Muscle layer of colon (tissue), 2 donors: ENCODE data around the gene ZNF420.
"Not testable (repeated sequence)": the region's sequence is repeated elsewhere in the genome, so short reads cannot be mapped to it uniquely, and the experiment has no call there.

Experiments
- H3K27ac ChIP-seq: one replicate; pipeline ENCODE4 v1.7.0; 2013; ENCODE audit warnings: low read depth, mild to moderate bottlenecking, low read length, moderate library complexity
- H3K27me3 ChIP-seq, 2 donors: one replicate each; pipeline ENCODE4 v1.7.0; 2013; ENCODE audit warnings: low read length in 2 of 2, mild to moderate bottlenecking in 2 of 2; ENCODE audit not compliant: insufficient read depth in 2 of 2, control insufficient read depth in 1 of 2
- H3K36me3 ChIP-seq: one replicate; pipeline ENCODE4 v1.7.0; 2013; ENCODE audit warnings: mild to moderate bottlenecking, low read length; ENCODE audit not compliant: insufficient read depth
- H3K4me1 ChIP-seq: one replicate; pipeline ENCODE4 v1.7.0; 2013; ENCODE audit warnings: mild to moderate bottlenecking, low read length; ENCODE audit not compliant: insufficient read depth
- H3K4me3 ChIP-seq, 2 donors: one replicate each; pipeline ENCODE4 v1.7.0; 2013; ENCODE audit warnings: low read length in 2 of 2, low read depth in 1 of 2, mild to moderate bottlenecking in 1 of 2, moderate library complexity in 1 of 2
- H3K9ac ChIP-seq: one replicate; pipeline ENCODE4 v1.7.0; 2013; ENCODE audit warnings: low read length
- H3K9me3 ChIP-seq: one replicate; pipeline ENCODE4 v1.7.0; 2013; ENCODE audit warnings: mild to moderate bottlenecking, low read length
- donor health status: abdominal sarcoma.
- donor health status: Adenocarcinoma of cecum.

ZNF420 gene

DNA sequence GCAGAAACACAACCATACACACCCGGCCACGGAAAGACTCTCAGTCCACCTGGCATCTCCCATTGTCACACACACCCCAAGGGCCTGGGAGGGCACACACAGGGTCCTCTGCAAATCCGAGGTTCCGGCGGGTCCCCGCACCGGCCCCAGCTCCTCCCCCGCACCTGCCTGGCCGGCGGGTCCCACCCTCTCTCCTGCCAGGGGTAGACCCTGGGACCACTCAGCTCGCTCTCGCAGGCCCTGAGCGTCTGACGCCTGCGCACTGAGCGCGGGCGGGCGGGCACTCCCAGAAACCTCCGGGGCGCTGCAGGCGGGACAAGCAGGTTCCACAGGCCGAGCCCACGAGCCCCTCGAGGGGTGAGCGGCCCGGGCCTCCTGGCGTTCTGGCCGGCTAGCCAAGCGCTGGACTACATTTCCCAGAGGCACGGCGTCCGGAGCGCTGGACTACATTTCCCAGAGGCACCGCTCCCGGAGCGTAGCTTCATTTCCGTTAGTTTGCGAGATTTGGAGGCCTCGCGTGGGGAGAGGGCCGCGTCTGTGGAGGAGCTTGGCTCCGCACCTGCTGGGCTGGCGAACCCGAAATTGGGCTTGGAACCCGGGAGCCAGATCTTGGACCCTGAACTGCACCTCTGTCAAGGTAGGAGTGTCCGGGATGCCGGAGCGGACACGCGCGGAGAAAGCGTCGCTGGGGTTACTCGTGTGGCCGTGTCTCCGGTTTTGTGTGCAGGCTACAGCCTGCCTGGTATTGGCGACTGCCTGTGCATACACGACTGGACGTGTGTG is at the start of gene ZNF420:
TSS of gene ZNF420 (plus strand) at position 500 of the 783 bp plus-strand sequence. CDS start 10,686 bp downstream, outside the sequence.
- Histone ChIP-seq H3K4me3 (peak within 1 kb of the TSS; percentile 59 to 83), H3K36me3 (no peaks in the 10 kb centered on the region), H3K9ac (peak within 1 kb of the TSS; percentile 53), H3K9me3 (peaks cover 3% of the 10 kb centered on the region), H3K4me1 (peaks cover 13% of the 10 kb centered on the region), H3K27me3 (no peaks in the 10 kb centered on the region), H3K27ac (peak within 1 kb of the TSS; percentile 77)

DNA sequence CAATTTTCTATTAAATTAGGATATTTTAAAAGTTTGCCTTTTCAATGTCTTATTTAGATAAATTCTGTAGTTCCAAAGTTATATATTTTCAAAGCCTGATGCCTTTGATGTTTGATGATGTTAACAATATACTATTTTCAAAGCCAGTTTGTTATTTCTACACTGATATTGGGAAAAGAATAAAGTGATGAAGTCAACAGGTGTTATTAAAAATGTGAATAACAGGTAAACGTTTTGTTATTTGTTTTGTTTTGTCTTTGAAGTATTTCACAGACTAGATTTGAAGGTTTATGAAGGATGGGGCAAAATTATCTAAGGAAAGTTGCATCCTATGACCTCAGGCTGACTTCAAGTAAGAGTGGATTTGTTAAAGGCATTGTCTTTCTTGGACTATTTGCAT is 33.1 kb upstream of the ZNF420 start:
- H3K27ac ChIP-seq: no peak overlapping the region
- no peak overlapping the region for H3K9ac ChIP-seq
- no peaks in the 10 kb centered on the region for H3K27me3 ChIP-seq
- H3K4me3 ChIP-seq: no peak overlapping the region
- H3K36me3 ChIP-seq: no peaks in the 10 kb centered on the region
- H3K9me3 ChIP-seq: no peaks in the 10 kb centered on the region
- H3K4me1 ChIP-seq: no peaks in the 10 kb centered on the region

DNA sequence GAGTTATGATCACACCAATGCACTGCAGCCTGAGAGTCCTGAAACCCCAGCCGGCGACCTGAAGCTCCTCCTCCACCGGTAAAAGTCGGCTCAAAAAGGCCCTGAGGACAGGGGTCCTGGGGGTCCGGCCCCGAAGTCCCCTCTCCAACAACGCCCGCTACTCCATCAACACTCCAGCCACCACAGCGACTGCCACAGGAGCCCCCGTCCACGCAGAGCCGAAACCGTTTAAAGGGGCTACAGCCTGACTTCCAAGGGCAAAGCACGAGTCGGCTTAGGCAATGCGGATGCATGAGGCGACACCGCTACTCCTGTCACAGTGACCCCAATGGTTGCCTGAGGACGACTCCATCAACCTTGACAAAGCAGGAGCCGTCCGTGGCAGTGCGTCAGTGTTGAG is 22.9 kb upstream of the ZNF420 start:
- no peak overlapping the region for H3K4me3 ChIP-seq
- H3K9ac ChIP-seq: no peak overlapping the region
- no peak overlapping the region for H3K27ac ChIP-seq
- H3K9me3 ChIP-seq: no peaks in the 10 kb centered on the region
- H3K36me3 ChIP-seq: no peaks in the 10 kb centered on the region
- H3K4me1 ChIP-seq: no peaks in the 10 kb centered on the region
- H3K27me3 ChIP-seq: no peaks in the 10 kb centered on the region

DNA sequence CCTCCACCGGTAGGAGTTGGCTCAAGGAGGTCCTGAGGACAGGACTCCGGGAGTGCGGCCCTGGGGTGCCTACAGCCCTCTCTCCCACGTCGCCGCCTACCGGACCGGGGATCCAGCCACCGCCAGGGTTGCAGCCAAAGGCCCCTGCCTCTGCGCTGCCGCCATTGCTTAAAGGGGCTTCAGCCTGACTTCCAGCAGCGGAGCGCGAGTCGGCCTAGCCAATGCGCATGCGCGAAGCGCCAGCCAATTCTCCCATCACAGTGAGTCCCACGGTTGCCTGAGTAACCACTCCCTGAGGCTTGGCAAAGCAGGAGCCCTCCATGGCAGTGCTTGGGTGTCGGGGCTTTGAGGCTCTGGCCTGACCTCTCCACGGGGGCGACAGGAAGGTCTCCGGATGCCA is 21.5 kb upstream of the ZNF420 start:
- no peaks in the 10 kb centered on the region for H3K27me3 ChIP-seq
- H3K9ac ChIP-seq: no peak overlapping the region
- no peaks in the 10 kb centered on the region for H3K4me1 ChIP-seq
- H3K9me3 ChIP-seq: no peaks in the 10 kb centered on the region
- H3K36me3 ChIP-seq: no peaks in the 10 kb centered on the region
- H3K27ac ChIP-seq: no peak overlapping the region
- H3K4me3 ChIP-seq: no peak overlapping the region

DNA sequence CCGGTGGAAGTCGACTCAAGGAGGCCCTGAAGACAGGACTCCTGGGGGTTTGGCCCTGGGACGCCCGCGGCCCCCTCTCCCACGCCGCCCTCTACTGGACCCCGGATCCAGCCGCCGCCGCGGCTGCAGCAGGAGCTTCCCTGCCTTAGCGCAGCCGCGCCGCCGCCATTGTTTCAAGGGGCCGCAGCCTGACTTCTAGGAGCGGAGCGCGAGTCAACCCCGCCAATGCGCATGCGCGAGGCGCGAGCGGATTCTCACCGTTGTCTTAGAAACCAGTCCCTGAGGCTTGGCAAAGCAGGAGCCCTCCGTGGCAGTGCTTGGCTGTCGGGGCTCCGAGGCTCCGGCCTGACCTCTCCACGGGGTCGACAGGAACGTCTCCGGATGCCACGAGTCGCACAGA is 19.1 kb upstream of the ZNF420 start:
- no peaks in the 10 kb centered on the region for H3K36me3 ChIP-seq
- no peaks in the 10 kb centered on the region for H3K27me3 ChIP-seq
- H3K9me3 ChIP-seq: no peaks in the 10 kb centered on the region
- no peak overlapping the region for H3K4me3 ChIP-seq
- no peak overlapping the region for H3K27ac ChIP-seq
- no peaks in the 10 kb centered on the region for H3K4me1 ChIP-seq
- no peak overlapping the region for H3K9ac ChIP-seq

DNA sequence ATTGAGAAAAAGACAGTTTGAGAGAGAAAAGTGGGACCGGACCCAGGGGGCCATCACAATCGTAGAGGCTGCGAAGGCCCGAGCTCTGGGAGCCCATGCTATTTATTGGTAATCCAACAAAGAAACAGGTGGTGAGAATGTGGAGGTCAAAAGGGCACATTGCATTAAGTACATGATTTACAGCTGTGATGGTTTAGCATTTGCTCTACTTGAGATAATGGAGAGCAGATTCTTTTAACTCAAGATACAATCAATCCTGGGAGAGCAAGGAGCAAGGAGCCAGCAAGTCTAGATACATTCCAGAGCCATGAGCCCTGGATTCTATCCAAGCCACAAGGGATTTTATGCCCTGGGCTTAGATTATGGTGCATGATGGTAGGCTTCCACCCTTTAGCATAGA is 13.3 kb upstream of the ZNF420 start:
- H3K4me3 ChIP-seq, H3K9ac ChIP-seq, H3K36me3 ChIP-seq, H3K27me3 ChIP-seq, H3K27ac ChIP-seq, H3K4me1 ChIP-seq: not testable (repeated sequence)
- H3K9me3 ChIP-seq: peaks cover 12% of the 10 kb centered on the region

DNA sequence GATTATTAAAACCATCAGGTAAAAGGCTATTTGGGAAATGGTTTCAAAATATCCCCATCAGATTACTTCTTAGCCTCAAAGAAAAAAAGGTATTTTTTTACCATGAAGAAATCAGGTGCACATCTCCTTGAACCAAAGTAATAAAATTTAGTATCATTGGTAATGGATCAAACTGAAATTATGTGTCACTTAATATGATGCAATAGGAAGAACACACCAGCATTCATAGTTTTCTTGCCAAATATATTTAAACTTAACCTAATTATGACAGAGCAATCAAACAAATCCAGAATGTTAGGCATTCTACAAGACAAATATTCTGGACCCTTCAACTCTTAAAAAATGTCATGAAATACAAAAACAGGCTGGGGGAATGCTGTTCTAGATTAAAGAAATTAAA is 4.1 kb upstream of the ZNF420 start:
- H3K36me3 ChIP-seq: no peaks in the 10 kb centered on the region
- H3K9ac ChIP-seq: no peak overlapping the region
- no peaks in the 10 kb centered on the region for H3K27me3 ChIP-seq
- no peak overlapping the region for H3K4me3 ChIP-seq
- peaks cover 8% of the 10 kb centered on the region for H3K9me3 ChIP-seq
- peaks cover 8% of the 10 kb centered on the region for H3K4me1 ChIP-seq
- no peak overlapping the region for H3K27ac ChIP-seq

DNA sequence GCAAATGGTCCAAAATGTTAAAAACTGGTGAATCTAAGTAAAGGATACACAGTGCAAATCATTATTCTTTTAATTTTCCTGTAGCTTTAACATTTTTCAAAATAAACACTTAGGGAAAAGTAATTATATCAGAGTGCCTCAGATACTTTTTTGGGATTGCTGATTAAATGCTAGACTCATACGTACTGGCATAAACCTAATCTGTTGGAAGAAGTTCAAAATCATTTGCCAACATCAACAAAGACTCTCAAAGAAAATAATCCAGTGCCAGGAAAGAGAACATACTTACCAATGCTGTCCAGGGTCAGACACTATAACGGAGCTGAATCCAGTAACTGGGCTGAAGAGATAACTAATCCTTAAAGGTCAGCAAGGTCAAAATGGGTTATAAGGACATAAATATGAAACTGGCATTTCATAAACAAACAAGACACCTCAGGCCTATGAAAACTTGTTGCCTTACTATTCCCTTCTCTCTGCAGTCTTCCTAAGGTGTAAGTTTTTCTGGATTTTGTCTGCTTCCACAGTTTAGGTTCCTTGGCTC is 3.3 kb upstream of the ZNF420 start:
- Histone ChIP-seq H3K4me3 (no peak overlapping the region), H3K4me1 (peaks cover 13% of the 10 kb centered on the region), H3K27ac (no peak overlapping the region), H3K9ac (no peak overlapping the region), H3K9me3 (peaks cover 1% of the 10 kb centered on the region), H3K36me3 (no peaks in the 10 kb centered on the region), H3K27me3 (no peaks in the 10 kb centered on the region)

DNA sequence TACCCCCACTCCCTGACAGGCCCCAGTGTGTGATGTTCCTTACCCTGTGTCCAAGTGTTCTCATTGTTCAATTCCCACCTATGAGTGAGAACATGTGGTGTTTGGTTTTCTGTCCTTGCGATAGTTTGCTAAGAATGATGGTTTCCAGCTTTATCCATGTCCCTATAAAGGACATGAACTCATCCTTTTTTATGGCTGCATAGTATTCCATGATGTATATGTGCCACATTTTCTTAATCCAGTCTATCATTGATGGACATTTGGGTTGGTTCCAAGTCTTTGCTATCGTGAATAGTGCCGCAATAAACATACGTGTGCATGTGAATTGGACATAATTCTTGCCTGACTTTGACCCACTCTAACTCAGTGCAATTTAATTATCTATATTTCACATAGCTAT is 1.7 kb upstream of the ZNF420 start:
- H3K4me3 ChIP-seq, H3K9ac ChIP-seq, H3K36me3 ChIP-seq, H3K27me3 ChIP-seq, H3K9me3 ChIP-seq, H3K27ac ChIP-seq: not testable (repeated sequence)
- H3K4me1 ChIP-seq: peaks cover 13% of the 10 kb centered on the region

DNA sequence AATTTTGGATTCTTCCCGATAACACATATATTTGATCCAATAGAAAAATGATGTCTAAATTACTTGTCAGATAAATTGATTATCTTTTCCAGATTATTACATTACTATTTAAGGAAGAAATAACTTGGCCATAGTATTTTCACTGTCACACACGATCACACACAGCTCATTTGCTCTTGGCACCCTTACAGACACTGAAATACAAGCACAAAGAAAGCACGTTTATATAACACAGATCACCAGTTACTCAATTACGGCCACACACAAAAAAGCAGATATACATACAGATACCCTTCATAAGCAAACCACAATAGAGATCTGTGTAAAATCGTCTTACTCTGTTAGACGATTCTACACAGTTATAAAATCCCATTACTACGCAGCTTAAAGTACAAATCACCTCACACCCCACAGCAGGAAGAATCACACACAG is 716 bp upstream of the ZNF420 start:
- Histone ChIP-seq H3K9ac (peak overlapping the region; percentile 53), H3K27me3 (no peaks in the 10 kb centered on the region), H3K4me1 (peaks cover 13% of the 10 kb centered on the region), H3K36me3 (no peaks in the 10 kb centered on the region), H3K4me3 (peak overlapping the region; percentile 59 to 83), H3K27ac (peak overlapping the region; percentile 77), H3K9me3 (peaks cover 2% of the 10 kb centered on the region)

DNA sequence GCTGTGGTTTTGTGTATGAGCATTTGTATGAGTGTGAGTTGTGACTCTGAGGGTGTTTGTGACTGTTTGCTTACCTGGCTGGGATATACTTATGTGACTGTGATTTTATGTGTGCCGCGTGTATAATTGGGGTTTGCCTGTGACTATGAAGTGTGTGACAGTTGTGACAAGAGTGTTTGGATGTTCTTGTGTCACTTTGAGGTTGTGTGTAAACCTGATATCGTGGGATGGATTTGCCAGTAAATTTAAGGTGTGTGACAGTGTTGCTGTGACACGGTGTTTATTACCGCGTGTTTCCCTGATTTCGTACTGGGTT is 442 bp downstream of the ZNF420 start:
- H3K4me1 ChIP-seq: peaks cover 13% of the 10 kb centered on the region
- peak overlapping the region; percentile 77 for H3K27ac ChIP-seq
- peak overlapping the region; percentile 53 for H3K9ac ChIP-seq
- peak overlapping the region; percentile 59 to 83 for H3K4me3 ChIP-seq
- H3K27me3 ChIP-seq: no peaks in the 10 kb centered on the region
- H3K9me3 ChIP-seq: peaks cover 3% of the 10 kb centered on the region
- H3K36me3 ChIP-seq: no peaks in the 10 kb centered on the region

DNA sequence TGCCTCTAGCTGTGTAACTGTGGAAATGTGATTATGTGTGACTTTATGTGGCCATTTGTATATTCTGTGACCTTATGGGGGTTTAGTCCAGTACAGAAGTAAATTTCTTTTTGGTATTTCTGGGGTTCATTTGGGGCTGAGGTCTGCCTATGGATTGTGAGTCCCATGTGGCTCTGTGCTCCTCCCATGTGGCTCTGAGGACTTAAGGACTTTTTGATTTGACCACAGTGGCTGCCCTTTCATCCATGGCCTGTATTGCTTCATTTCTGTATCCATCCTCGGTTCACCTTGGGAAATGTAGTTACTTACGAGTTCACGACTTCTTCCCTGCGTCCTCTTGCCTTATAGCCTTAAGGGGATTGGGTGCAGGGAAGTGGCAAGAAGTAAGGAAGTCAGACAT is 1.0 kb downstream of the ZNF420 start:
- Histone ChIP-seq H3K27ac (peak overlapping the region; percentile 77), H3K4me3 (peak overlapping the region; percentile 59 to 83), H3K36me3 (no peaks in the 10 kb centered on the region), H3K9me3 (peaks cover 3% of the 10 kb centered on the region), H3K27me3 (no peaks in the 10 kb centered on the region), H3K4me1 (peaks cover 13% of the 10 kb centered on the region), H3K9ac (peak overlapping the region; percentile 53)
